Activated naive CD8-positive, alpha-beta T cell treated with anti-CD3 and anti-CD28 coated beads, Interleukin-2, amount 50 U/mL, for 24 hours (primary cell): ENCODE results near the gene POLR3A.

Experiments
- ATAC-seq: fragments of 150-1000 bp; cut with Tn5 transposase; one replicate; pipeline ENCODE4 v1.10.0; 2021
- DNase-seq: peaks from one replicate; pipeline ENCODE4 v3.0.0; 2021
- H3K27ac Mint-ChIP-seq: one replicate; pipeline ENCODE4 v1.8.0; 2021; ENCODE audit warnings: mild to moderate bottlenecking, mixed read lengths
- H3K27me3 Mint-ChIP-seq: one replicate; pipeline ENCODE4 v1.8.0; 2021; ENCODE audit warnings: mixed read lengths
- H3K36me3 Mint-ChIP-seq: one replicate; pipeline ENCODE4 v1.8.0; 2021; ENCODE audit warnings: low read depth, mixed read lengths
- H3K4me1 Mint-ChIP-seq: one replicate; pipeline ENCODE4 v1.8.0; 2021; ENCODE audit warnings: mixed read lengths
- H3K4me3 Mint-ChIP-seq: one replicate; pipeline ENCODE4 v1.8.0; 2021; ENCODE audit warnings: mild to moderate bottlenecking, moderate library complexity, mixed read lengths
- H3K9me3 Mint-ChIP-seq: one replicate; pipeline ENCODE4 v1.8.0; 2021; ENCODE audit warnings: mixed read lengths

The POLR3A gene

DNA sequence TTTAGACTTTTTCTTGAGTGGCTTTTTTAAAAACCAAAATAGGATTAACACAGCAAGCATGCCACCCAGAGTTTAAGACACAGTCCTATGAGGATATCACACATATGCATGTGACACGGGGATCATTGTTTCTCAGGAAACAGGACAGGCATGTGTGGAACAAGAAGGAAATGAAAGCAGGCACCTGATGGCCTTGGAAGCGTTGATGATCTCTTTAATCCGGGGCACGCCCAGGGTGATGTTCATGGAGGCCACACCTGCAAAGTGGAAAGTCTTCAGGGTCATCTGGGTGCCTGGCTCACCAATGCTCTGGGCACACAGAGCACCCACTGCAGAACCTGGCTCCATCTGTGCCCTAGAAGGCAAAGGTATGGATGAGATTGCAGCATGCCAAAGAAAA is 44.3 kb downstream of the POLR3A start:
- no peaks in the 10 kb centered on the region for H3K9me3 Mint-ChIP-seq
- no peak overlapping the region for H3K27ac Mint-ChIP-seq
- ATAC-seq (no peak), DNase-seq (no peak)
- H3K27me3 Mint-ChIP-seq, result no peaks in the 10 kb centered on the region
- no peak overlapping the region for H3K4me3 Mint-ChIP-seq
- no peaks in the 10 kb centered on the region for H3K4me1 Mint-ChIP-seq
- peaks cover 55% of the 10 kb centered on the region for H3K36me3 Mint-ChIP-seq

DNA sequence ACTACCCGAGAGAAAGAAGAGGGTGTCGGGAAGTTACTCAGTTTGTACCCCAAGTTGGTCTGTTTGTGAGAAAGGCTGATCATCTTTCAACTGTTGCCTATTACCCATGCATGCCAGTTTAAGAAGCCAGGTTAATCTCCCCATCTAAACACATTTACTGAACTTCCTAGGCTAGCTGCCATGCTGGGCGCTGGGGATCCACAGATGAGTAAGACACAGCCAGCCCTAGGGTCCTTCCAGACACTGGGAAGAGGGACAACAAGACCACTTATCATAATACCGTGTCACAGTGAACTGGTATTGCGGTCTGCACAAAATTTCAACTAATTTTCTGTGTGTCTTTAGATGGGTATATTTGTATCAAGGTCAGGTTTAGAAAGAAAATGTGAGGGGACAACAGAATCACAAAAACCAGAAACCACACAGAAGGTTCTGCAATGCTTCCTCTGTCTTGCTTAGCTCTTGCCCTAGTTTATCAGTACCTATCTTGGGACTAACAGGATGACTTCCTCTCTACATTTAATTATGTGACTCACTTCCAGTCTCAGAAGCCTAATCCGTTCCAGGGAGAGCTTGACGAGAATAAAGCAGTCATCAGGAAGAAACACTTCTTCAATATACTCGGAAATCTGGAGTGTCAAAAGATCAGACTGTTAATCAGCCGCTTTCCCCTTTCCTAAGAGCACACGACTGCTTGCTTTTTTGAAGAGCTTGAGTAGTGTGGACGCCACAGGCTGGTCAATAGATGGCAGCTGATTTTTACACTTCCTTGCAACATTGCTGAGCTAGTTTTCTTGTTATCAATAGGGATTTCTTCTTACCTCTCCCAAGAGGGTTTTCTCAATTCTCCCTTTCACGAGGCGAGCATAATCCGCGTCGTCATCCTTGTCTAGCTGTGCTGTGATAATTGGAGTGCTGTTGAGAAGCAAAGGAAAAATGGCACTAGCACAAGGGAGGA is 45.7 kb downstream of the POLR3A start:
- H3K4me3 Mint-ChIP-seq, result no peak overlapping the region
- H3K4me1 Mint-ChIP-seq, result no peaks in the 10 kb centered on the region
- ATAC-seq (no peak), DNase-seq (no peak)
- no peak overlapping the region for H3K27ac Mint-ChIP-seq
- no peaks in the 10 kb centered on the region for H3K9me3 Mint-ChIP-seq
- no peaks in the 10 kb centered on the region for H3K27me3 Mint-ChIP-seq
- peaks cover 62% of the 10 kb centered on the region for H3K36me3 Mint-ChIP-seq

DNA sequence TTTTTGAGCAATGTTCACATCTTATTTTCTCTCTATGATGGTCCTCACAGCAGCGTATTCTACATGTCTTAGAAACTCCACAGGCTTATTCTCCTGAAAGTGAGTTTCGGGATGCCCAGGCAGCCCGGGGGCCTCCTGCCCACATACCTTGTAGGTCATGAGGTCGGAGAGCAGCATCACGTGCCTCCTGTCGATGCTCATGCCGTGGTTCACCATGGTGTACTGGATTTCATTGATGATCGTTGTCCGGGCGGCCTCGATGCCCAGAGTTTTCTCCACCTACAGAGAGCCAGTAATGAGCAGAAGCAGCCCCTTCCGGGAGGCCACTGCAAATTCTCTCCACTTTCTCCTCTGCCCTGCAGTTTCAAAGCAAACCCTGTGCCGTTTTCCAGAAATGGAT is 48.0 kb downstream of the POLR3A start:
- ATAC-seq (no peak), DNase-seq (no peak)
- Mint-ChIP-seq H3K36me3 (peaks cover 56% of the 10 kb centered on the region), H3K4me3 (no peak overlapping the region), H3K27me3 (no peaks in the 10 kb centered on the region), H3K9me3 (no peaks in the 10 kb centered on the region), H3K27ac (no peak overlapping the region), H3K4me1 (no peaks in the 10 kb centered on the region)

DNA sequence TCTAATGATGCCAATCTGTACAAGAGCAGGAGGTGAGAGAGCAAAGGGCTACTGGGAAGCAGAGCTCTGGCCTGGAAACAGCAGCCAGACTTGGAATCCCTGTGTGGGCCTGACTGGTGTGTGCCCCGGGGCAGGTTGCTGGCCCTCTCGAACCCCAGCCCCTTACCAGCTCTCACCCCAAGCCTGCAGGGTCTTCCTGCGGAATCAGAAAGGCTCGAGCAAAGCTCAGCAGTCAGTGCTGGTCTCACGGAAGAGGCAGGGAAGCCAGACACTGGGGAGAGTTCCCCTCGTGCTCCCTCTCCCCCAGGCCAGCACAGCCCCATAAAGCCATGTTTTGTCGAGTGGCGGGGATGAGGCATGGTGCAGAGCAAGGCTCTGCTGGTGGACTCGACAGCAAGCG is 50.1 kb downstream of the POLR3A start:
- Mint-ChIP-seq H3K9me3 (no peaks in the 10 kb centered on the region), H3K27me3 (no peaks in the 10 kb centered on the region), H3K27ac (no peak overlapping the region), H3K4me3 (no peak overlapping the region), H3K36me3 (peaks cover 40% of the 10 kb centered on the region), H3K4me1 (no peaks in the 10 kb centered on the region)
- ATAC-seq, result no peak
- no peak for DNase-seq

DNA sequence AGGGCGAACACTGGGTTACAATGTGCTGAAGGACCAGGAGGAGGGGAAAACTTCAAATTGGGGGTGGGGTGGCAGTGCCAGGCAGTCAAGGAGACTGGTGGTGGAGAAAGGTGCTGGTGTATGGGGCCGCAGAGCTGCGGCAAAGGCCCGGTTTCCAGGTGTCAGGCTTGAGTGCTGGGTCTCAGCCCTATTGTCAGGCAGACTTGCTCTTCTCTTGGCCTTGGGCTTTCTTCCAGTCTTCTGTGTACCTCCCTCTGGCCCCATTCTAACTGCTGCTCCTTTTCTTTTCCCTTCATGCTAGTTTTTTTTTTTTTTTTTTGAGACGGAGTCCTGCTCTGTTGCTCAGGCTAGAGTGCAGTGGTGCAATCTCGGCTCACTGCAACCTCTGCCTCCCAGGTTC is 51.0 kb downstream of the POLR3A start:
- Mint-ChIP-seq H3K36me3 (peaks cover 35% of the 10 kb centered on the region), H3K27me3 (no peaks in the 10 kb centered on the region), H3K9me3 (no peaks in the 10 kb centered on the region), H3K4me3 (no peak overlapping the region), H3K27ac (no peak overlapping the region), H3K4me1 (no peaks in the 10 kb centered on the region)
- DNase-seq (no peak), ATAC-seq (no peak)

DNA sequence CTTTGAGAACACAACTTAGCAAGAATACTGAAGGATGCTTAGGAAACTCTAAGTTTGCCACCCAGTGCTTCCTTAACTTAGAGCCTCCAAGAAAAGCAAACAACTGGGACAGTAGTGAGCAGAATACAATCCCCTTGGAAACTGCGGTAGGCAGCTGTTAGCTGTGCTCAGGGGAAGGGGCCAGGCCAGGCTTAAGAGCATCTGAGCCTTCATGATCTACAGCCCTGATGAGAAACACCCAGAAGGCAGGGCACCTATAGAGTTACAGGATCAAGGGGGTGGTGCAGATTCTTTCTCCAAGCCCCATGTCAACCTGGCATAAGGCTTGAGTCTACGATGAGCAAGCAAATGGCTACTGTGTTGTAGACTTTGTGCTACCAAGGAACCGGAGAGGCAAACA is 51.4 kb downstream of the POLR3A start:
- DNase-seq, result no peak
- Mint-ChIP-seq H3K9me3 (no peaks in the 10 kb centered on the region), H3K27ac (no peak overlapping the region), H3K4me3 (no peak overlapping the region), H3K4me1 (no peaks in the 10 kb centered on the region), H3K36me3 (peaks cover 36% of the 10 kb centered on the region), H3K27me3 (no peaks in the 10 kb centered on the region)
- no peak for ATAC-seq

DNA sequence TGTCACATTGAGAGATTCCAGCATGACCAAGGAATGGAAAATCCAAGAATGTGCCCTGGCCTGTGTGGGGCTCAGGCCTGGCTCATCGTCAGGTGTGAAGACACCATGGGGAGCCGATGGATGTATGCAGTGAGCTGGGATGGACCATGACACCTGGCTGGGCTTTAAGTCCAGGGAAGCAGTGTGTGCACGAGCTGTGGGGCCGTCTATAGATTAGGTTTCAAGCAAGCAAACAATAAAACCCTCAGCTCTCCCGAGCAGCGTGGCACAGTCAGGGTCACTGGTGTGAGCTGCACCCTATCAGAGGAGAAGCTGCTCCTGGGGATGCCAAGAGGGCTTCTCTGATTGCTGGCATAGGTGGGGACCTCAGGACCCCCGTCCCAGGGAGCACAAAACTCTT is 52.3 kb downstream of the POLR3A start:
- Mint-ChIP-seq H3K27ac (no peak overlapping the region), H3K9me3 (no peaks in the 10 kb centered on the region), H3K4me1 (peaks cover 2% of the 10 kb centered on the region), H3K36me3 (peaks cover 39% of the 10 kb centered on the region), H3K27me3 (no peaks in the 10 kb centered on the region), H3K4me3 (no peak overlapping the region)
- no peak for DNase-seq
- ATAC-seq, result no peak

DNA sequence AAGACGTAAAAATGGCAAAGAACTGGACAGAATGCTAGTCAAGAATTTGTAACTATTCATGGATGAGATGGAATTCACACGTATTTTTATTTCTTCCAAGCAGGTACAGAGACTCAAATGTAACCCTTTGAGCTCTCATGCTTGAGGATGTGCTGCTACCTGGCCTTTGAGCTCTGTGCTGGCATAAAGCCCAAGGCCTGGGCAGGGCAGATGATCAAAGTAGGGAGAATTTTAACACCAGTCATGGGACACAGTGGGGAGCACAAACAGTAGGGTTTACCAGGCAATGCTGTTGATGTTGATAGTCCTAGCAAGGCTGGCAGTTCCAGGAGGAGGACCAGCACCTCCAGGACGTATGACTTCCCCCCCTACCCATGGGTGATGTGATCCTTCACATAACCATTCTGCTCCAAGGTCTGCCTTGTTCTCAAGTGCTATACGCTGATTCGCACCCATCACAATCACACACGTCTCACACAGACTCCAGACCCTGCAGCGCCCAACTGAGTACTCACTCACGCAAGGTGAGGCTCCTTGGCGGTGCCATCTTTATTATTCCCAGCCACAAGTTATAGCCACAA is 54.1 kb downstream of the POLR3A start:
- Mint-ChIP-seq H3K27ac (no peak overlapping the region), H3K4me1 (peaks cover 13% of the 10 kb centered on the region), H3K4me3 (no peak overlapping the region), H3K27me3 (no peaks in the 10 kb centered on the region), H3K9me3 (no peaks in the 10 kb centered on the region), H3K36me3 (peaks cover 31% of the 10 kb centered on the region)
- no peak for DNase-seq
- ATAC-seq, result no peak

DNA sequence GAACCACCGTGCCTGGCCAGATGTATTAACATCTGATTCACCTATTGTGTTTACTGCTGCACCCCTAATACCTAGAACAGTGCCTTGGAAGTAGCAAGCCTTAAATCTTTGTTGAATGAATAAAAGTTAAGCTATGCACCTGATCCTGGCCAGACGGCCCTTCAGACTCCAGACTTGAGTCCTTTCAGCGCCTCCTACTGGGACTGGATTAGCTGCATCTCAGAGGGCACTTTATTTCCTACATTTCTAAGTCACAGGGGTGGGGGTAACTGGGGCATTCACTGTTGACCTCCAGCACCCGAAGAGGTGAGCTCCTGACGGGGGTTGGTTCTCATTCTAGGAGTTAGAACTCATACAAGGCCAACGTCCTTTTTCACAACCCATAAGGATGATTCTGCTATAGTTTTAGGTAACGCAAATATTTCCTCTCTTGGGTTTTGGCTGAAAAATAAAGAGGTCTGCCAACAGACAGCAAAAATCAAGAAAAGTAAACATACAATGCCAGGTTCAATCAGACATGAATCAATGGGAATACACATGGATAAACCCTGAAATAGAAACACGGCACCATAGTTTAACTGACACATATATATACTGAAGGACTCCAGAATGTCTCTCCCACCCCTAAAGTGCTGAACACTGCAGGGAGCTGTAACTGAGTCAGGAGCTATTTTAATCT is 54.8 kb downstream of the POLR3A start:
- H3K27me3 Mint-ChIP-seq, result no peaks in the 10 kb centered on the region
- peaks cover 25% of the 10 kb centered on the region for H3K36me3 Mint-ChIP-seq
- no peak for DNase-seq
- H3K4me1 Mint-ChIP-seq, result peaks cover 13% of the 10 kb centered on the region
- H3K4me3 Mint-ChIP-seq, result no peak overlapping the region
- no peaks in the 10 kb centered on the region for H3K9me3 Mint-ChIP-seq
- no peak overlapping the region for H3K27ac Mint-ChIP-seq
- no peak for ATAC-seq

DNA sequence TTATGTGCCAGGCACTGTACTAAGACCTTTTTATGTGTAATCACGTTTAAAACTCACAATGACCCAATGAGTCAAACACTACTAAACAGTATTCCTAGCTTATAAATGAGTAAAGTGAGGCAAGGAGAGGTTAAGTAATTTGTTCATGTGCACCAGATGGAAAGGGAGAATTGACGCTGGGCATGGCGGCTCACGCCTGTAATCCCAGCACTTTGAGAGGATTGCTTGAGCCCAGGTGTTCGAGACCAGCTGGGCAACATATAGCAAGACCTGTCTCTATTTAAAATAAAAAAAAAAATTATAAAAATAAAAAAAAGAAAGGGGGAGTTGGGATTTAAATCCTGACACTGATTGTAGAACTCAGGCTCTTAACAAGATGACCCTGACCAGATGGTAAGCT is 56.0 kb downstream of the POLR3A start:
- ATAC-seq, result no peak
- Mint-ChIP-seq H3K4me1 (peaks cover 13% of the 10 kb centered on the region), H3K9me3 (no peaks in the 10 kb centered on the region), H3K4me3 (no peak overlapping the region), H3K36me3 (peaks cover 23% of the 10 kb centered on the region), H3K27me3 (no peaks in the 10 kb centered on the region), H3K27ac (no peak overlapping the region)
- no peak for DNase-seq

DNA sequence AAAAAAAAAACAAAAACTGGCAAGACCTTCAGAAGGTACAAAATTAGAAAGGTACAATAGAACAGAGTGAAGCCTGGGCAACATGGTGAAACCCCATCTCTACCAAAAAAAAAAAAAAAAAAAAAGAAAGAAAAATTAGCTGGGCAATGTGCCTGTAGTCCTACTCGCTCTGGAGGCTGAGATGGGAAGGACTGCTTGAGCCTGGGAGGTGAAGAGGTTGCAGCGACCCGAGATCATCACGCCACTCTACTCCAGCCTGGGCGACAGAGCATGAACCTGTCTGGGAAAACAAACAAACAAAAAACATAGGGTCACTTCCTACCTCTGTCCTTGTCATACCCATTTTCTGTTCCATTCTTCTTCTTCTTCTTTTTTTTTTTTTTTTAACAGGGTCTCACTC is 57.2 kb downstream of the POLR3A start:
- H3K4me3 Mint-ChIP-seq, result no peak overlapping the region
- H3K27me3 Mint-ChIP-seq, result no peaks in the 10 kb centered on the region
- ATAC-seq, result no peak
- peaks cover 13% of the 10 kb centered on the region for H3K4me1 Mint-ChIP-seq
- peaks cover 17% of the 10 kb centered on the region for H3K36me3 Mint-ChIP-seq
- H3K27ac Mint-ChIP-seq, result no peak overlapping the region
- H3K9me3 Mint-ChIP-seq, result no peaks in the 10 kb centered on the region
- no peak for DNase-seq

DNA sequence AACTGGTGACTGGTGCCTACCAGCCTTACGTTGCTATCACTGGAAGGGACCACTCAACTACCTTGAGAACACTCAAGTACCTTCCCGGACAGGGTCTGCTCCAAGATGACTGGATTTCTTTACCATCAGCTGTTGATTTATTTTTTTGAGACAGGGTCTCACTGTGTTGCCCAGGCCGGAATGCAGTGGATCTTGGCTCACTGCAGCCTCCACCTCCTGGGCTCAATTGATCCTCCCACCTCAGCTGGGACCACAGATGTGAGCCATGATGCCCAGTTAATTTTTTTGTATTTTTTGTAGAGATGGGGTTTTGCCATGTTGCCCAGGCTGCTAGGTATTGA is 57.5 kb downstream of the POLR3A start:
- Mint-ChIP-seq H3K27ac (peak overlapping the region; percentile 68), H3K9me3 (no peaks in the 10 kb centered on the region), H3K4me1 (peaks cover 13% of the 10 kb centered on the region), H3K27me3 (no peaks in the 10 kb centered on the region), H3K36me3 (peaks cover 17% of the 10 kb centered on the region), H3K4me3 (no peak overlapping the region)
- ATAC-seq (no peak), DNase-seq (no peak)

DNA sequence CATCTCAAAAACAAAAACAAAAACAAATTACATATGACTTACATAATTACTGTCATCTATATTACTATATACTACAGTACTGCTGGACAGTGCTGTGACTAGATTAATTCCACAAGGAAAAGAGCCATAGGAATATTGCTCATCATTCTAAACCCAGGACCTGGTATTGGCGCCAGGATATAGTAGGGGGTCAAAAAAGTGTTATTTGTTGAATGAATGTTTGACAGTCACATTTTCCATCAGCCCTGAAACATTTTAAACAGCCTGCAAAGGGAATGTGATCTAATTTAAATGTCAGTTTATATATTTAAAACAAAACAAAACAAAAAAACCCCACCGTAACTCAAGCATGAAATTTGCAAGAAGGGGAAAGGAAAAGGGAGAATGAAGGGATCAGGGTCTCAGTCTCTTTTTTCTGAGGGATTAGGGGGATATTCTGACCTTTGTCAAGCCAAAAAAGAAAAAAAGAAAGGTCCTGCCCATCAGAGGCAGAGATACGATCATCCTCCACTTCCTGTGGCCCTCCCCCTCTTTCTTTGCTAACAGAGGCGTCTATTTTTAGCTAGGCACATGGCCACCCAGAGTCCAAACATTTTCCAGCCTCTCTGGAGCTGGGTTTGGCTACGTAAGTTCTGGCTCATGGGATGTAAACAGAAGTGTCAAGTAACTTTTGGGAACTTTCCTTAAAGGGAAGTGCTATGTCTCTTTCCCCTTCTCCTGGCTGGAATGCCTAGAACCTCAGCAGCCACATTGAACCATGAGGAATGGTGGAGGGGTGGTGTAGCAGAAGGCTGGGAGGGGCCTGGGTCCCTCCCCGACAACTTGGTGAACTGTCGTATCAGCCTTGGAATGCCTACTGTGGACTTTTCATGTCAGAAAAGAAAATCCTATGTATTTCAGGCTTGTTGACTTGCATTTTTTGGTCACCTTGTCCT is 58.2 kb downstream of the POLR3A start:
- DNase-seq, result peak; percentile 5
- Mint-ChIP-seq H3K27ac (peak overlapping the region; percentile 68), H3K9me3 (no peaks in the 10 kb centered on the region), H3K4me1 (peaks cover 13% of the 10 kb centered on the region), H3K27me3 (no peaks in the 10 kb centered on the region), H3K36me3 (peaks cover 13% of the 10 kb centered on the region), H3K4me3 (no peak overlapping the region)
- ATAC-seq, result peak; percentile 55

DNA sequence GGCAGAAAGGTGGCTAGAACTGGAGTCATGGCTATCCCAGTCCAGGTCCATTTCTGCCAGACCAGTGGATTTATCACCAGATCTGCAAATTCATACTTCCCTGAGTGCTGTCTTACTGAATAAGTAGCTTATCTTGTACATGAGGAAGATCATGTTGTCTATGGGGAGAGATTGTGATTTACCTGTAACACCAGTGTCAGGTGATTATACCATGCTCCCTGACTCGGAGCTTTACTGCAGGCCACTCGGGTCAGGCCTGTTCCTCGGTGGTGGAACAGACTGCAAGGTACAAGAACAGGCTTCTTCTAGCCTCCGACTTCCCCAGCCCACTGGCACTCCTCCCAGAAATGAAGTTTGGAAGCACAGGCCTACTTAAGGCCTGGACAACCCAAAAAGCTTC is 60.2 kb downstream of the POLR3A start:
- Mint-ChIP-seq H3K4me3 (no peak overlapping the region), H3K27me3 (peaks cover 4% of the 10 kb centered on the region), H3K27ac (no peak overlapping the region), H3K9me3 (peaks cover 7% of the 10 kb centered on the region), H3K4me1 (peaks cover 15% of the 10 kb centered on the region), H3K36me3 (peaks cover 15% of the 10 kb centered on the region)
- DNase-seq (no peak), ATAC-seq (no peak)
